GM18508 (cell line): Measurements from ENCODE around the gene CAPS2.
"Not testable (repeated sequence)": the region's sequence is repeated elsewhere in the genome, so short reads cannot be mapped to it uniquely, and the experiment has no call there.

Experiments
- ATAC-seq: cut with Tn5 transposase; IDR thresholded peaks from one replicate; pipeline ENCODE4 v1.9.1; 2021; ENCODE audit warnings: moderate number of reproducible peaks; ENCODE audit not compliant: insufficient read depth, unreplicated experiment

CAPS2 gene

GRCh38 chr12:75329918-75330826, at the start of gene CAPS2:
Gene CAPS2 (minus strand): TSS chr12:75330324. CDS start chr12:75326498, 3,826 bp downstream.
- peak; percentile 75 for ATAC-seq

- no peak for ATAC-seq
These were observed 48.2 kb upstream of the CAPS2 start for GRCh38 chr12:75378354-75378753.

GRCh38 chr12:75374971-75375370, 44.8 kb upstream of the CAPS2 start:
- ATAC-seq: no peak

- peak; percentile 71 for ATAC-seq
These were observed 36.5 kb upstream of the CAPS2 start for GRCh38 chr12:75366629-75367028.

GRCh38 chr12:75364919-75365318, 34.8 kb upstream of the CAPS2 start:
- ATAC-seq: no peak

- ATAC-seq: no peak
These were observed 31.3 kb upstream of the CAPS2 start for GRCh38 chr12:75361408-75361807.

GRCh38 chr12:75360920-75361319, 30.8 kb upstream of the CAPS2 start:
- no peak for ATAC-seq

- no peak for ATAC-seq
These were observed 23.9 kb upstream of the CAPS2 start for GRCh38 chr12:75354011-75354410.

GRCh38 chr12:75350413-75350812, 20.3 kb upstream of the CAPS2 start:
- ATAC-seq: no peak

- ATAC-seq: no peak
These were observed 19.8 kb upstream of the CAPS2 start for GRCh38 chr12:75349946-75350345.

- ATAC-seq: not testable (repeated sequence)
These were observed 16.1 kb upstream of the CAPS2 start for GRCh38 chr12:75346215-75346614.

GRCh38 chr12:75345531-75345930, 15.4 kb upstream of the CAPS2 start:
- no peak for ATAC-seq

- ATAC-seq: no peak
These were observed 11.7 kb upstream of the CAPS2 start for GRCh38 chr12:75341873-75342272.

- ATAC-seq: peak; percentile 40
These were observed 7.8 kb upstream of the CAPS2 start for GRCh38 chr12:75337905-75338304.

- ATAC-seq: peak; percentile 46
These were observed 4.4 kb upstream of the CAPS2 start, which contains the start of gene GLIPR1L1 for GRCh38 chr12:75334384-75335030. Gene GLIPR1L1 (plus strand): TSS chr12:75334670. CDS start chr12:75334729, 59 bp downstream.

GRCh38 chr12:75327642-75328041, 2.5 kb downstream of the CAPS2 start:
- ATAC-seq: no peak

- no peak for ATAC-seq
These were observed 6.5 kb downstream of the CAPS2 start for GRCh38 chr12:75323663-75324062.

- ATAC-seq: no peak
These were observed 7.7 kb downstream of the CAPS2 start for GRCh38 chr12:75322464-75322863.

- ATAC-seq: no peak
These were observed 12.3 kb downstream of the CAPS2 start for GRCh38 chr12:75317784-75318183.

GRCh38 chr12:75315518-75315917, 14.6 kb downstream of the CAPS2 start:
- ATAC-seq: no peak

GRCh38 chr12:75311369-75311768, 18.8 kb downstream of the CAPS2 start:
- ATAC-seq: no peak
